Prostate gland (tissue), 2 donors: ENCODE results near the gene KCNN1.

Experiments
- POLR2A ChIP-seq: fragments of 450-650 bp; IDR thresholded peaks from one replicate; pipeline ENCODE4 v1.6.1; 2016; ENCODE audit warnings: antibody characterized with exemption, mild to moderate bottlenecking
- TF ChIP-seq, protein P1 (sequence below), 4 experiments: fragments of 200-600 bp in 2 of 4; fragments of 450-650 bp in 2 of 4; sonication (generic) in 2 of 4; IDR thresholded peaks; 1 replicate in 3 of 4; 2 replicates in 1 of 4; pipeline ENCODE4 v1.5.1; 2016 to 2019; ENCODE audit warnings: antibody characterized with exemption in 4 of 4, mild to moderate bottlenecking in 2 of 4, moderate library complexity in 2 of 4

DNA sequence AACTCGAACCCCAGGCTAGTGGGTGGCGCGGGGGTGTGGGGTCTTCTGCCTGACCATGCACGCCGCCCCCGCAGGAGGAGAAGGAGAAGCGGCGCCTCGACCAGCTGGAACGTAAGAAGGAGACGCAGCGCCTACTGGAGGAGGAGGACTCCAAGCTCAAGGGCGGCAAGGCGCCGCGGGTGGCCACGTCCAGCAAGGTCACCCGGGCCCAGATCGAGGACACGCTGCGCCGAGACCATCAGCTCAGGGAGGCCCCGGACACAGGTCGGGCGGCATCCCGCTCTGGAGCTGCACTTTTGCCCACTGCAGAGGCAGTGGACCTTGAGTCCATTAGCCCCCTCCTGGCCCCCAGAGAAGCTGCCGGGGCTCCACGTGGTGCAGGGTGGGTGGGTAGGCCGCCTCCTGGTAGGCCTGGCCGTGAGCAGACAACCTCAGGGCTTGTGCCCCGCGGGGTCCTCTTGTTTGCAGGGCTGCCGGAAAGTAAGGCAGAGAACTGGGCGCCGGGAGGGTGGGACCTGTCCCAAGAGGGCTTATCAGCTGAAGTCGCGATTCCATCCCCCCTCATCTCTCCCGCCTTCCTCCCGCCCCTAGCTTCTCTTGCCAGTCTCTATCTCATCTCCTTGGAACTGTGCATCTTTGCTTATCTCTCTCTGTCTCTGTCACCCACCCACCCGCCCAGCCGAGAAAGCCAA is 24.2 kb upstream of the KCNN1 start:
- TF ChIP-seq, protein P1, sequence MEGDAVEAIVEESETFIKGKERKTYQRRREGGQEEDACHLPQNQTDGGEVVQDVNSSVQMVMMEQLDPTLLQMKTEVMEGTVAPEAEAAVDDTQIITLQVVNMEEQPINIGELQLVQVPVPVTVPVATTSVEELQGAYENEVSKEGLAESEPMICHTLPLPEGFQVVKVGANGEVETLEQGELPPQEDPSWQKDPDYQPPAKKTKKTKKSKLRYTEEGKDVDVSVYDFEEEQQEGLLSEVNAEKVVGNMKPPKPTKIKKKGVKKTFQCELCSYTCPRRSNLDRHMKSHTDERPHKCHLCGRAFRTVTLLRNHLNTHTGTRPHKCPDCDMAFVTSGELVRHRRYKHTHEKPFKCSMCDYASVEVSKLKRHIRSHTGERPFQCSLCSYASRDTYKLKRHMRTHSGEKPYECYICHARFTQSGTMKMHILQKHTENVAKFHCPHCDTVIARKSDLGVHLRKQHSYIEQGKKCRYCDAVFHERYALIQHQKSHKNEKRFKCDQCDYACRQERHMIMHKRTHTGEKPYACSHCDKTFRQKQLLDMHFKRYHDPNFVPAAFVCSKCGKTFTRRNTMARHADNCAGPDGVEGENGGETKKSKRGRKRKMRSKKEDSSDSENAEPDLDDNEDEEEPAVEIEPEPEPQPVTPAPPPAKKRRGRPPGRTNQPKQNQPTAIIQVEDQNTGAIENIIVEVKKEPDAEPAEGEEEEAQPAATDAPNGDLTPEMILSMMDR (IDR thresholded peaks at IDR 0.05) = no peak
- no peak for TF ChIP-seq POLR2A
